DND-41 (cell line): ENCODE data around the gene FMN1.

Experiments used
- ATAC-seq: fragments of 200-7000 bp; cut with Tn5 transposase; 3 replicates; pipeline ENCODE4 v1.9.1; 2021; ENCODE audit warnings: low read depth; ENCODE audit not compliant: insufficient read depth
- DNase-seq: peaks from one replicate; pipeline ENCODE4 v3.0.0-alpha.2; 2020
- H2AFZ ChIP-seq: 2 replicates; pipeline ENCODE4 v1.6.0; 2012; ENCODE audit warnings: low read depth, low read length
- H3K27ac ChIP-seq: 2 replicates; pipeline ENCODE4 v1.5.1; 2012; ENCODE audit warnings: low read length, inconsistent platforms
- H3K27me3 ChIP-seq: fragments of 200-600 bp; sonication (generic); 2 replicates; pipeline ENCODE4 v1.6.0; 2012; ENCODE audit warnings: low read length, mild to moderate bottlenecking, inconsistent platforms; ENCODE audit not compliant: insufficient read depth, poor library complexity
- H3K36me3 ChIP-seq: 2 replicates; pipeline ENCODE4 v1.5.1; 2012; ENCODE audit warnings: low read length, inconsistent platforms; ENCODE audit not compliant: insufficient read depth
- H3K4me1 ChIP-seq: 2 replicates; pipeline ENCODE4 v1.5.1; 2012; ENCODE audit warnings: mild to moderate bottlenecking, low read length; ENCODE audit not compliant: insufficient read depth
- H3K4me2 ChIP-seq: 2 replicates; pipeline ENCODE4 v1.6.0; 2012; ENCODE audit warnings: mild to moderate bottlenecking, moderate library complexity, low read length, inconsistent platforms; ENCODE audit not compliant: insufficient read depth
- H3K4me3 ChIP-seq, 2 experiments: fragments of 200-600 bp in 1 of 2; shearing (Covaris generic) in 1 of 2; 2 replicates each; pipeline ENCODE4 v1.5.1; 2012 to 2016; ENCODE audit warnings: inconsistent platforms in 2 of 2, low read length in 2 of 2, mild to moderate bottlenecking in 2 of 2, low read depth in 1 of 2, moderate library complexity in 1 of 2
- H3K79me2 ChIP-seq: 2 replicates; pipeline ENCODE4 v1.6.0; 2012; ENCODE audit warnings: low read length, inconsistent platforms; ENCODE audit not compliant: insufficient read depth
- H3K9ac ChIP-seq: 2 replicates; pipeline ENCODE4 v1.6.0; 2012; ENCODE audit warnings: low read depth, mild to moderate bottlenecking, inconsistent platforms, low read length, moderate library complexity
- H3K9me3 ChIP-seq: 2 replicates; pipeline ENCODE4 v1.5.1; 2012; ENCODE audit warnings: low read length, moderate library complexity, mild to moderate bottlenecking, inconsistent platforms; ENCODE audit not compliant: insufficient read depth, severe bottlenecking
- H4K20me1 ChIP-seq: 2 replicates; pipeline ENCODE4 v1.6.0; 2012; ENCODE audit warnings: low read length; ENCODE audit not compliant: insufficient read depth
- CTCF ChIP-seq: IDR thresholded peaks from 2 replicates; pipeline ENCODE4 v1.5.1; 2012; ENCODE audit warnings: borderline replicate concordance, low read length, moderate library complexity, mild to moderate bottlenecking; ENCODE audit not compliant: poor library complexity, severe bottlenecking; ENCODE audit errors: extremely low read depth
- EZH2 ChIP-seq: IDR thresholded peaks from 3 replicates; pipeline ENCODE4 v1.6.1; 2012; ENCODE audit warnings: borderline replicate concordance, low read depth, mild to moderate bottlenecking, moderate library complexity, low read length, inconsistent platforms; ENCODE audit not compliant: severe bottlenecking

The FMN1 gene

GRCh38 chr15:32807331-32807730, 387.2 kb downstream of the FMN1 start:
- Histone ChIP-seq H3K27me3 (no peaks in the 10 kb centered on the region), H3K27ac (no peak overlapping the region), H3K4me1 (no peaks in the 10 kb centered on the region), H3K9ac (no peak overlapping the region), H4K20me1 (no peaks in the 10 kb centered on the region), H3K4me3 (no peak overlapping the region), H3K9me3 (no peaks in the 10 kb centered on the region), H3K36me3 (no peaks in the 10 kb centered on the region), H2AFZ (no peak overlapping the region), H3K79me2 (no peaks in the 10 kb centered on the region), H3K4me2 (no peak overlapping the region)
- TF ChIP-seq CTCF: no peak
- no peak for TF ChIP-seq EZH2
- DNase-seq (no peak), ATAC-seq (no peak)

- TF ChIP-seq CTCF (no peak), EZH2 (no peak)
- no peaks in the 10 kb centered on the region for H4K20me1 ChIP-seq
- no peaks in the 10 kb centered on the region for H3K79me2 ChIP-seq
- H3K27me3 ChIP-seq: no peaks in the 10 kb centered on the region
- no peak overlapping the region for H3K9ac ChIP-seq
- no peak overlapping the region for H3K4me2 ChIP-seq
- H3K4me3 ChIP-seq: no peak overlapping the region
- ATAC-seq (no peak), DNase-seq (no peak)
- H3K27ac ChIP-seq: no peak overlapping the region
- H3K36me3 ChIP-seq: no peaks in the 10 kb centered on the region
- H3K4me1 ChIP-seq: no peaks in the 10 kb centered on the region
- H3K9me3 ChIP-seq: no peaks in the 10 kb centered on the region
- no peak overlapping the region for H2AFZ ChIP-seq
Measured at GRCh38 chr15:32803631-32804030, 390.9 kb downstream of the FMN1 start.

- H3K4me2 ChIP-seq: no peak overlapping the region
- no peak for DNase-seq
- no peak overlapping the region for H3K4me3 ChIP-seq
Measured at GRCh38 chr15:32802286-32802936, 392.1 kb downstream of the FMN1 start.

More at GRCh38 chr15:32802286-32802936, 392.1 kb downstream of the FMN1 start:
- no peak for TF ChIP-seq EZH2
- no peak for TF ChIP-seq CTCF
- Histone ChIP-seq H3K9ac (no peak overlapping the region), H3K36me3 (no peaks in the 10 kb centered on the region), H3K9me3 (no peaks in the 10 kb centered on the region), H3K79me2 (no peaks in the 10 kb centered on the region), H2AFZ (no peak overlapping the region), H3K4me1 (no peaks in the 10 kb centered on the region), H3K27ac (no peak overlapping the region), H4K20me1 (no peaks in the 10 kb centered on the region), H3K27me3 (no peaks in the 10 kb centered on the region)
- no peak for ATAC-seq
